SIG-M5 (cell line): ENCODE results near the gene MOBP.
"Not testable (repeated sequence)": the region's sequence is repeated elsewhere in the genome, so short reads cannot be mapped to it uniquely, and the experiment has no call there.

Experiments used
- DNase-seq: peaks from one replicate; lab custom pipeline; 2025; lab: John Stamatoyannopoulos, UW

Gene MOBP

GRCh38 chr3:39453134-39453533 lies 14.3 kb upstream of the MOBP start:
- no peak for DNase-seq

- not testable (repeated sequence) for DNase-seq
Measured at GRCh38 chr3:39453872-39454271, 13.6 kb upstream of the MOBP start.

DNA sequence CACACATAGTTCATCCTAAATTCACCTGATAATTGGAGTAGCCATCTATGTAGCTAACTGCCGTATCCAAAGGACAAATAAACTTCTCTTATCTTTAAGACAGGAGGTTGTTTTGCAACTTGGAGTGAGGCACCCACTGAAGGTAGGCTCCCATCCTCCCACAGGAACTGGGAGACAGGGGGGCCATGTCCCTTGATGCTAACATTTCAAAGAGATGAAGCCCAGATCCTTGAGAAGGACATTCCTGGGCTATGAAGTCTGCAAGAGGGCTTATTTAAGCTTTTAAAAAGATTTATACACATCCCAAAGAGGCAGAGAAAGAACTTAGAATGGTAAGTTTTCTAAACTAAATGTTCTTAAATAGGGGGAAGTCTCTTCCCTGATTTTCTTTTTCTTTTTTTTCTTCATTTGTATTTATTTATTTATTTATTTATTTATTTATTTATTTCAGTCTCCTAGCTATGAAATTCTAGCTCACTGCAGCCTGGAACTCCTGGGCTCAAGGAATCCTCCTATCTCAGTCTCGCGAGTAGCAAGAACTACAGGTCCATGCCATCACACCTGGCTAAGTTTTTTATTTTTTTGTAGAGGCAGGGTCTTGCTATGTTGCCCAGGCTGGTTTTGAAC lies 12.8 kb upstream of the MOBP start:
- no peak for DNase-seq

GRCh38 chr3:39456159-39456558 lies 11.3 kb upstream of the MOBP start:
- DNase-seq: no peak

DNA sequence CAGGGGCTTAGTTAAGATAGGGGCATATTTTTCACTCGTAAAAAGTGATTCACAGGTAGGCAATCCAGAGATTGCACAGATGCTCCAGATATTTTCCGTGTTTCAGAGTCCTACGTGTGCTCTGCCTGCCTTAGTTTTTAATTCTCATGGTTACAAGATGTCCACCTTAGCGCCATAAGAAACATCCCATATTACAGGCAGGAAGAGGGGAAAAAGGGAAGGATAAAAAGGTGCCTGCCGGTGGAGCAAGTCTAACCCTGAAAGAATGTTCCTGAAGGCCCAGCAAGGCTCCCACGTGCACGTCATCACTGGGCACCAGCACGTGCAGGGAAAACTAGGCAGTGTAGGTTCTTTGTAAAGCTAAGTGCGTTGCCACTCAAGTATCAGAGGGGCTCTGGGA lies 10.1 kb upstream of the MOBP start:
- no peak for DNase-seq

- not testable (repeated sequence) for DNase-seq
Measured at GRCh38 chr3:39458579-39458978, 8.9 kb upstream of the MOBP start.

GRCh38 chr3:39460677-39461076 lies 6.8 kb upstream of the MOBP start:
- DNase-seq: no peak

DNA sequence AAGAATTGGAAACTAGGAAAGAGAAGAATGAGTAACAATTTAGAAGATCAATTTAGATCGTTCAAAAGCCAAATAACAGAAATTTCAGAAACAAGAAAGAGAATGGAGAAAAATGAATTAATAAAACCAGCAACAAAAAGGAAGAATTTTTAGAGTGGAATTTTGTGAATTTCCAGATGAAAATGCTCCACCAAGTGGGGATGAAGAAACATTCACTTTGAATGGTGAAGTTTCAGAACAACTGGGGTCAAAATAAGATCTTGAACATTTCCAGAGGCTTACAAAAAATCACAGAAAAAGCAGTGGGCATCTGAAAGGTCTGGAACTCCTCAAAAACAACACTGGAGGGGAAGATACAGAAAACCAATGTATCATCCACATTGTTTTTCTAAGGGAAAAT lies 4.2 kb upstream of the MOBP start:
- DNase-seq: no peak

GRCh38 chr3:39466988-39467387 lies 492 bp upstream of the MOBP start:
- DNase-seq: no peak

DNA sequence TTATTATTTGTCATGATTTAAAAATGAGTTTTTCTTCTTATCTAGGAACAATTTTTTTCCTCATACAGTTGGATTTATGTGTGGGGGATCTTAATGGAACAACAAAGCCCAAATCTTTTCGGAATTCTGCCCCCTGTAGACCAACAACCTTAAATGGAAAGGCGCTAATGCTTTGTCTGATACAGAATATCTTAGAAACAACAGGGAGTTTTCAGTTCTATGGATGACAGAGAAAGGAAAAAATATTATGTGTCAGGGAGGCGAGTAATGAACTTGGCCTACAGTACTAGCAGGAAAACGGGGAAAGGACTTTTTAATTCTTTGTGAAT lies 592 bp downstream of the MOBP start:
- DNase-seq: no peak

GRCh38 chr3:39469258-39469657 lies 1.8 kb downstream of the MOBP start:
- no peak for DNase-seq

GRCh38 chr3:39469945-39470344 lies 2.5 kb downstream of the MOBP start:
- DNase-seq: no peak

DNA sequence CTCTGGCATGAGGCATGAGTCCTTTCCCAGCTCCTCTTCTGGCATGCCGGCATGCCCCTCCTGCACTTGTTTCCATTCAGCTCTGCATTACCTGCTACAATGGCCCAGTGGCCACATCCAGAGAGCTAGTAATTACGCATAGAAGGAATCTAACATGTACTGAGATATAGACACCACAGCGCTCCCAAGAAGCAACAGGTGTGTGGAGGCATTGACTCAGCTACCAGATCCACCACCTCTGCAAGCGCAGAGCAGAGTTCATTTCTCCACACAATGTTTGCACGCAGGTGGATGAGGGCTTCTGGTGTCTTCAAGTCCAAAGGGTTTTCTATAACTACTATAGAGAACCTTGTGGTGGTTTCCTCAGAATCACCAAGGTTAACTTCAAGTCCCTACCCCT lies 4.2 kb downstream of the MOBP start:
- DNase-seq: no peak

DNA sequence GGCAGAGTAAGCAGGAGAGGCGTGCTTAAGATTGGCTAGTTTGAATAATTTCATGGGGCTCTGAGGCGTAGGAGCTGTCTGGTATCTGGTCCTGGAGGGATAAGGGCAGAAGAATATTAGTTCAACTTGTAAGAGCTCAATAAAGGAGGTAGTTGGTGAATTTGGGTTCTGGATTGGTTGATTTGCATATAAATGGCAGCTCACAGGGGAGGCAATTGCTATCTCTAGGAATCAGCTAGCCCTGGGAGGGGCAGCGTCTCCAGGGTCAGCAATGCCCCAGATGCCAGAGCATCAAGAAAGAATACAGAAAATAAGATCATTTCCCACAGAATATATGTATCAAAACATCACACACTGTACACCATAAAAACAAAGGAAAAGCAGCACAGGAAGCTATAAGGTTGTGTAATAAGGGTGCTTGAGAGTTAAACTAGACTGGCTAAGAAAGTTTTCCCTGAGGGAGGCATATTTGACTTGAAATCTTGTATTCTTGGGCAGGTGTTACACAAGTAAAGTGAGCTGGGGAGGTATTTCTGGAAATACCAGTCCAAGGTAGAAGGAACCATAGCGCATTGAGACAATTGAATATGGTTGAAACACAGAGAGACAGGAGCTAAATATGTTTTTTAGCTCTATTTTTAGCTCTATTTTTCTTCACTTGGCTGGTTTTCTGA lies 6.1 kb downstream of the MOBP start:
- no peak for DNase-seq

DNA sequence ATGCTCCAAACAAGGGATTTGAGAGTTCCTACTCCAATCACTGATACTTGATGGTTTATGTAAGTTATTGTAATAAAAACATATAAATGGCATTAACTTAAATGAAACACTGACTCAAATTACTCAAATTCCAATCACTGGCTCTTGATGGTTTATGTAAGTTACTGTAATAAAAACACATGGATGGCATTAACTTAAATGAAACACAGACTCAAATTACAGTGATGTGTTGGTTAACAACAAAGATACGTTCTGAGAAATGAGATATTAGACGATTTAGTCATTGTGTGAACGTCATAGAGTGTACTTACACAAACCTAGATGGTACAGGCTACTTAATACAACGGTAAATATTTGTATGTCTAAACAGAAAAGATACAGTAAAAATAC lies 6.6 kb downstream of the MOBP start:
- no peak for DNase-seq

DNA sequence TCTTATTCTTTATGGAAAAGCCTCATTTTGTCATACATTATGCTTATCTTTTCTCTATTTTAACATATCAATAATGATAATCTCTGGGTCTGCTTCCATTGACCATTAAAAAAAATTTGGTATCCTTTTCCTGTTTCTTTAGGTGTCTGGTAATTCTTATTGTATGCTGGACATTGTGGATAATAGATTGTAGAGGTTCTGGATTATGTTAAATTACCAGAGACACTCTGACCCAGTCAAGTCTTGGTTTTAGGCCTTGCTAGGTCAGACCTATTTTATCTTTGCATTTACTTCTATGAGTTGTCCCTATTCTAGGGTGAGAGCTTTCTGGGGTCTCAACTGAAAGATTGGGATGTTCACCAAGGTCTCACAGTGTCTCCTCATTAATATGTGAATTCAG lies 9.3 kb downstream of the MOBP start:
- DNase-seq: no peak

- no peak for DNase-seq
Measured at GRCh38 chr3:39478226-39478625, 10.7 kb downstream of the MOBP start.

DNA sequence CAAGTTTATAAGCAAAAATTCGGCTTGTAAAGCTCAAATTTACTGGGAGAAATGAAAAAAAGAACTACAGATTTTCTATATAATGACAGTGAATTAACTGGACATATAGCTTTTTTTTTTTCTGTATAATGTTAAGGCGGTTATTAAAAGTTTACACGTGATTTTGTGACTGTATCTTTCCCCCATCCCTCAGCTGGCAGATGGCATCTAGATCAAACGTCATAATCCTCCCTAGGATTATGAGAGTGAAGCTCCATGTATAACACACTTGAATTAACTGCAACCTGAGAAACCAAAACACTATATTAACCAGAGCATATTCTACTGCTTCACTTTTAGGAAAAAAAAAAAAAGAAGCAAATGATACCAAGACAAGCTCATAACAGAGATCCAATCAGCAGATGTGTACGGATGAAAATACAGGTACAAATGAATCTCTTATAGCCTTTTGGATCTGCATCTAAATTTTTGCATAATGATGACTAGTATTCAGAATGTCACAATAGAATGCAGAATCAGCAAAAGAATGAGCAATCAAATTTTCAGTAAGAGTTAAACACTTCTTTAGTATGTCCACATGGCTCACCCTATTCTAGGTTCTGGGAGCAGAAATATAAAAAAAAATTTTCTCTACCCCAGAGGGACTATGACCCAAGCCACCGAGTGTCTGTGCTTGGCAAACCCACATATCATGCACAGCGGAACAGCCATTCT lies 12.4 kb downstream of the MOBP start:
- no peak for DNase-seq

GRCh38 chr3:39485547-39485946 lies 18.1 kb downstream of the MOBP start:
- no peak for DNase-seq

- no peak for DNase-seq
Measured at GRCh38 chr3:39491014-39491413, 23.5 kb downstream of the MOBP start.

DNA sequence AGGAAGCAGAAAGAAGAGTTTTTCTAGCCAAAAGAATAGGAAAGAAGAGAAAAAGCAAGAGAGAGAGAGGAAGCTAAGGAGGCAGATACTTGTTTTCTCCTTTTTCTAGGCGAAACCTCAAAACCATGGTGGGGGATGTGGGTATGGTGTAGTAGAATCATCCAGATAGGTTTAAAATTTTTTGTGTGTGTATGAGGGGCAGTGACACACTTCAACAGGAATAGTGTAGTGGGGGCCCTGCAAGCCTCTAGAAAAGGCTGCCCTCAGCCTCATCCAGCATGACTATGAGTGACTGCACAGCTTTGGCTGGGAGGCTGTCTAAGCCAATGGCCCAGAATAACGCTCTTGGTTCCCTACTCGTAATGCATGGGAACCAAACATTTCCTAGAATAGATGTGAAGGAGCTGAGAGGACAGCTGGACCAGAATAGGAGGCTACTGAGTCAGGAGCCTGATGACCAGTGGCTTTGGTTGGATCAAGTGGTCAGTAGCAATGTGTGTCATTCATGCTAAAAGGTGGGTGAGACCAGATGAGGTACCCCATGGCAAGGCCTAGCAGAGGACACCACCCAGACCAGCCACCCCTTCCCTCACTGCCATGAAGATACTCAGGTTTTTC lies 24.4 kb downstream of the MOBP start:
- no peak for DNase-seq

GRCh38 chr3:39494781-39495180 lies 27.3 kb downstream of the MOBP start:
- no peak for DNase-seq

DNA sequence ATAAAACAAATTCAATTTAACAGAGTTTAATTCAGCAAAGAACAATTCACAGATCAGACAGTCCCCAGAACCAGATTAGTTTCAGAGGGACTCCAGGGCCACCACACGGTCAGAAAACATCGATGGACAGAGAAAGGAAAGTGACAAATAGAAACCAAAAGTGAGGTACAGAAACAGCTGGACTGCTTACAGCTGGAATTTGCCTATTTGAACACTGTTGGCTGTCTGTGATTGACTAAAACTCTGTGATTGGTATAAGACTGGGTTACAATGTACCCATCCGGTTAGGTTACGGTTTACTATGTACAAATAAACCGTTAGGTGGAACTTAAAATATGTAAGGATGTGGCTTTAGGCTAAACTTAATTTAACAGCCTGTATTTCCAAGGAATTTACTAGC lies 30.3 kb downstream of the MOBP start:
- DNase-seq: no peak
